ENCODE data around the gene DCDC2. TPM values are rescaled to one million over a fixed set of nuclear protein-coding genes. Genes with fewer than 3 reads are reported as not detected.
"Not testable (repeated sequence)": the region's sequence is repeated elsewhere in the genome, so short reads cannot be mapped to it uniquely, and the experiment has no call there.

The DCDC2 gene
- total RNA-seq, 1 donor from 2014 or later = 5.3 TPM

DNA sequence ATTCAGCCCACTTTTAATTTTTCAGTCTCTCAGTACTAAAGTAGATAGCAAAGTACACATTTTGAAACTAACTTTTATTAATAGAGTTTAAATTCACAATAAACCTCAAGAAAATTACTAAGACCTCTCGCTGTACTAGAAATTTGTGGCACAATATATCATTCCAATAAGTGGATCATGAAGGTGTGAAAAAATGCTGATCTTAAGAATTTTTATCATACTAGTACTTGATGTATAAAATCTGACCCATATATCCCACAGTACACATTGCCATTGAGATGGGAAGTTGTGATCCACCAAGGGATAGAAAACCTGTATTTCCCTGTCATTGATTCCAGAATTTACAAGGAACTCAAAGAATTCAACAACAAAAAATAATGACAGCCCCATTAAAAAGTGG, 85.7 kb downstream of the DCDC2 start:
- Histone ChIP-seq H3K27me3 (no peaks in the 10 kb centered on the region), H3K4me1 (no peaks in the 10 kb centered on the region), H3K27ac (no peak overlapping the region), H3K9me3 (no peaks in the 10 kb centered on the region), H3K36me3 (no peaks in the 10 kb centered on the region), H3K4me3 (no peak overlapping the region)
- no peak for DNase-seq
- TF ChIP-seq, protein P1, sequence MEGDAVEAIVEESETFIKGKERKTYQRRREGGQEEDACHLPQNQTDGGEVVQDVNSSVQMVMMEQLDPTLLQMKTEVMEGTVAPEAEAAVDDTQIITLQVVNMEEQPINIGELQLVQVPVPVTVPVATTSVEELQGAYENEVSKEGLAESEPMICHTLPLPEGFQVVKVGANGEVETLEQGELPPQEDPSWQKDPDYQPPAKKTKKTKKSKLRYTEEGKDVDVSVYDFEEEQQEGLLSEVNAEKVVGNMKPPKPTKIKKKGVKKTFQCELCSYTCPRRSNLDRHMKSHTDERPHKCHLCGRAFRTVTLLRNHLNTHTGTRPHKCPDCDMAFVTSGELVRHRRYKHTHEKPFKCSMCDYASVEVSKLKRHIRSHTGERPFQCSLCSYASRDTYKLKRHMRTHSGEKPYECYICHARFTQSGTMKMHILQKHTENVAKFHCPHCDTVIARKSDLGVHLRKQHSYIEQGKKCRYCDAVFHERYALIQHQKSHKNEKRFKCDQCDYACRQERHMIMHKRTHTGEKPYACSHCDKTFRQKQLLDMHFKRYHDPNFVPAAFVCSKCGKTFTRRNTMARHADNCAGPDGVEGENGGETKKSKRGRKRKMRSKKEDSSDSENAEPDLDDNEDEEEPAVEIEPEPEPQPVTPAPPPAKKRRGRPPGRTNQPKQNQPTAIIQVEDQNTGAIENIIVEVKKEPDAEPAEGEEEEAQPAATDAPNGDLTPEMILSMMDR (IDR thresholded peaks at IDR 0.05) = no peak
- intact Hi-C loops (cut with DNase I) = no loop called here
- ATAC-seq = no peak

DNA sequence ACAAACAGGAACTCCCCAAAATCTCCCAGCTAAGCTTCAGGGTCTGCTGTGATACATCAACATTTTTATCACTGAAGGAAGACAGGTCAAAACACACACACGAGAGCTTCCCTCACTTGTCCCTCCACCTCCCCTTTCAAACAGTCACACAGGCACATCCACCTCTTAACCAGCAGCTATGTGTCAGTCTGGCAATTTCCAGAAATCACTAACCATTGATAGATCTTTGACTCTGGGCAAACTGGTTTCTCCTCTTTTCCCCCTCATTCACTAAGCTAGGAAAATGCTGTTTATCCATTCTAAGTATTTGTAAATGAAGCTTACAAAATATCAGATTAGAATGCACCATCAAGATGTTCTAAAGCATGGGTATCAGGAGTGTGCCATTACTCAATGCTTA, 87.8 kb downstream of the DCDC2 start:
- H3K36me3 ChIP-seq = no peaks in the 10 kb centered on the region
- intact Hi-C loops (cut with DNase I) = no loop called here
- TF ChIP-seq, protein P1 (IDR thresholded peaks at IDR 0.05) = no peak
- no peaks in the 10 kb centered on the region for H3K27me3 ChIP-seq
- ATAC-seq (no peak), DNase-seq (no peak)
- H3K4me1 ChIP-seq = no peaks in the 10 kb centered on the region
- H3K4me3 ChIP-seq = no peak overlapping the region
- H3K9me3 ChIP-seq = no peaks in the 10 kb centered on the region
- no peak overlapping the region for H3K27ac ChIP-seq

DNA sequence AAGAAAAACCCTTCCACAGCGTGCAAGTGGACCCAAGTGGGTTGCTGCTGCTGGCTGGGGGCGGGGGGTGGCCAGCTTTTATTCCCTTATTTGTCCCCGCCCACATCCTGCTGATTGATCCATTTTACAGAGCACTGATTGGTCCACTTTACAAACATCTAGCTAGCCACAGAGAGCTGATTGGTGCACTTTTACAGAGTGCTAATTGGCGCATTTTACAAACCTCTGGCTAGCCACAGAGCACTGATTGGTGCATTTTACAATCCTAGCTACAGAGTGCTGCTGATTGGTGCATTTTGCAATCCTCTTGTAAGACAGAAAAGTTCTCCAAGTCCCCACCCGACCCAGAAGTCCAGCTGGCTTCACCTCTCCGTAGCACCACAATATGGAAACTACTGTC, 99.6 kb downstream of the DCDC2 start:
- ATAC-seq, H3K27ac ChIP-seq, H3K36me3 ChIP-seq: not testable (repeated sequence)

DNA sequence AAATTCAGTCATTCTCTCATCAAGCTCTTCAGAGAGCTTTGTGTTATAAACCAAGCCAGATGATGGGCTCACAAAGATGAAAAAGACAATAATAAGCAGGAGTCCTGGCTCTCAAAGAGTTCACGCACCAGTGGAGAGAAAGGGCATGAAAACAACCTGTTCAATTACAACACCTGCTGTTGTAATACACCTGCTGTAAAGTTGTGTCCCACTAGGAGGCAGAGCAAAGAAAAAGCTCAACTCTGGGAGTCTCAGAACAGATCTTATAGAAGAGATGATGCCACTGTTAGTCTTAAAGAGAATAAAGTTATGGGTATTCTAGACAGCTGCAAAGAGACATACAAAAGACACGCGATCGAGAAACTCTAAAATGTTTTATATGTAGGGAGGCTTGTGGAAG, 100.6 kb downstream of the DCDC2 start:
- ATAC-seq = no peak
- Histone ChIP-seq H3K27me3 (no peaks in the 10 kb centered on the region), H3K4me1 (no peaks in the 10 kb centered on the region), H3K27ac (no peak overlapping the region), H3K9me3 (no peaks in the 10 kb centered on the region), H3K36me3 (no peaks in the 10 kb centered on the region), H3K4me3 (no peak overlapping the region)
- intact Hi-C loops (cut with DNase I) = no loop called here
- no peak for DNase-seq
- TF ChIP-seq, protein P1 (IDR thresholded peaks at IDR 0.05) = no peak

More for the DNA sequence above, 99.6 kb downstream of the DCDC2 start:
- DNase-seq; H3K4me3 ChIP-seq; H3K9me3 ChIP-seq; H3K4me1 ChIP-seq; H3K27me3 ChIP-seq; intact Hi-C loops (cut with DNase I): not testable (repeated sequence)

DNA sequence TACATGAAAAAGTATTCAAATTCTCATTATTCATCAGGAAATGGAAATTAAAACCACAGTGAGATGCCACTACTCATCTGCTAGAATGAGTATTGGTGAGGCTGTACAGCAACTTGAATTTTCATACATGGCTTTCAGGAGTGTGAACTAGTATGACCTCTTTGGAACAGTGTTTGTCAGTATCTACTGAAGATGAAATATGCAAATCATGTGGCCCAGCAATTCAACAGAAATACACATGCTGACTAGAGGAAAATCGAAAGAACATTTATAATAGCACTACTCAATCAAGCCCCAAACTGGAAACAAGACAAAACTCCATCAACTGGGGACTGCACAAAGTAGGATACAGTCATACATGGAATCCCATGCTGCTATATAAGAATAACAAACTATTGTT, 102.2 kb downstream of the DCDC2 start:
- no peak overlapping the region for H3K4me3 ChIP-seq
- no peaks in the 10 kb centered on the region for H3K4me1 ChIP-seq
- DNase-seq (no peak), ATAC-seq (no peak)
- no peaks in the 10 kb centered on the region for H3K27me3 ChIP-seq
- intact Hi-C loops (cut with DNase I) = no loop called here
- no peaks in the 10 kb centered on the region for H3K36me3 ChIP-seq
- TF ChIP-seq, protein P1 (IDR thresholded peaks at IDR 0.05) = no peak
- H3K27ac ChIP-seq = no peak overlapping the region
- no peaks in the 10 kb centered on the region for H3K9me3 ChIP-seq

DNA sequence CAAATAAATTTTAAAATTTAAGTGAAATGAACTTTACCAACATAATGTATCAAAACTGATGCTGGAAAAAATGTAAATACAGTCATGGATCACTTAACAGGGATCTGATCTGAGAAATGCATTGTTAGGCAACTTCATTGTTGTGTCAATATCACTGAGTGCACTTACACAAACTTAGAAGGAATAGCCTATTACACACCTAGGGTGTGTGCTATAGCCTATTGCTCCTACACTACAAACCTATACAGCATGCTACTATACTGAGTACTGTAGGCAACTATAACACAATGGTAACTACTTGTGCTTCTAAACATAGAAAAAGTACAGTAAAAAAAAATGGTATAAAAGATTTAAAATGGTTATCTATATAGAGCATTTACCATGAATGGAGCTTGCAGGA, 104.5 kb downstream of the DCDC2 start:
- H3K4me1 ChIP-seq = no peaks in the 10 kb centered on the region
- TF ChIP-seq, protein P1 (IDR thresholded peaks at IDR 0.05) = no peak
- H3K9me3 ChIP-seq = no peaks in the 10 kb centered on the region
- H3K27me3 ChIP-seq = no peaks in the 10 kb centered on the region
- H3K27ac ChIP-seq = no peak overlapping the region
- DNase-seq (no peak), ATAC-seq (no peak)
- no peaks in the 10 kb centered on the region for H3K36me3 ChIP-seq
- intact Hi-C loops (cut with DNase I) = no loop called here
- H3K4me3 ChIP-seq = no peak overlapping the region
